ENCODE results near the gene UBA1. TPM values are rescaled to one million over a fixed set of nuclear protein-coding genes. Genes with fewer than 3 reads are reported as not detected.

The UBA1 gene
- total RNA-seq: 154 and 170 TPM in 2 replicates

DNA sequence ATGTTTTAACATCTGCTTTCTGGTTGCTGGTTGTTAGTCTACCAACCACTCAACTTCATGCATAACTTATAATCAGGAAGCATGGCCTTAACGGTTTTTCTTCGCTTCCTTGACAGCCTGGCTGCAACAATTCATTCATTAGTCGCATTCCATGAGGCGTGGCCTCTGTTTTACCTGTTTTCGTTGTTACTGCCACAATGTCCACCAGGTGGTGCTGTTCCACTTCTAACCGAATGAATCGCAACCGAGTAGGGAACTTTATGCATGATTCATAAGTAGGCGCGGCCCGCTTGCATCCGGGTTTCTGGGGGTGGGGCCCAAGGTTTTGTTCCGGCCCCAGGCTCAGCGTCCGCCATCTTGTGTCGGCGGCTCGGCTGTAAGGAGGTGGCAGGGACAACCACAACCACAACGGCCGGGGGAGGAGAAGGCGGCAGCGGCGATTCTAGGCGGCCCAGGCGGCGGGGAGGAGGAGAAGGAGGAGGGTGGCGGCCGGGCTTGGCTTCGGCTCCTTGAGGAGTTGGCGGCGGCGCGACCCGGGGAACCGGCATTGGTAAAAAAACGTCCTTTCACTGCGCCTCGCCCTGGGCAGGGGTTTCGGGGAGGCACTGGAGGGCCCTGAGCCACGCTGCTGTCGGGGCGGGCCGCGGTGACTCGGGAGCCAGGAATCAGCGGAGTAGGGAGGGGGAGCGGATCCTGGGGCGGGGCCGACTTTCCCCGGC is at the start of gene UBA1:
Gene UBA1, plus strand, starts transcription at position 355 of the 719 bp plus-strand sequence. CDS start 4,974 bp downstream, outside the sequence.

DNA sequence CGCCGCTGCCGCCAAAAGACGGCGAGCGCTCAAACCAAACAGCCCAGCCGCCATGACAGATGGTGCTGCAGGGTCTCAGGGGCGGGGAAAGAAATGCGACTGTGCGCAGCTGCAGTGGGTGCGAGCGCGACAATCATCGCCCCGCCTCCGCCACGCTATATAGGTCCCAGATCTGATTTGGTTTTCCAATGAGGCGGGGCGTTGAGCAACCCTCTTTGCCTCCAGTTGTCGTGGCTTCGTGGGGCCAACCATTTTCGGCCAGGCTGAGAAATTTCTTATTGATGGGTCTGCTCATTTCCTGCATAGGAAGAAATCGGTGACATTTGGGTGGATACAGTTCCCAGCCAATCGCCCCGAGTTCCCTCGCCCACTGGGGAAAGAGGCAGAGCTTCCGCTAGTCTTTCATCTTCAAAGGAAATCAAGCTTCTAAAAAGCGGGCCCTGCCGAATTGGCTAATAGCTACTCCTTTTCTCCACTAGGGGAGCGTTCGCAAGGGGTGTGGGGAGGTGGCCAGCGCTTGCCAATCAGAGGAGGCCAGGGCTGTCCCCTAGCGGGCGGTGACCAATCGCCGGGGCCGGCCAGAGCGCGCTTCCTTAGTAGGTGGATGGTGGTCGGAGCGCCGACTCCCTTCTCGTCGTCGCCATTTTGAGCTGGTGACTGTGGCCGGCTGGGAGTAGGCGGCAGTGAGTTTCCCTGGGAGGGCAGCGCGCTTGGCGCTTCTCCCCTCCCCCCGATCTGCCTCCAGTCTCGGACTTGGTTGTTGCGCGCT is 48.8 kb upstream of the UBA1 start, which contains the start of the genes NDUFB11 and RBM10:
Gene NDUFB11, minus strand, starts transcription at position 77 of the 769 bp plus-strand sequence. Its CDS starts 23 bp downstream, at position 54.
Gene RBM10, plus strand, starts transcription at position 596 of the 769 bp plus-strand sequence. CDS start 2,261 bp downstream, outside the sequence.

DNA sequence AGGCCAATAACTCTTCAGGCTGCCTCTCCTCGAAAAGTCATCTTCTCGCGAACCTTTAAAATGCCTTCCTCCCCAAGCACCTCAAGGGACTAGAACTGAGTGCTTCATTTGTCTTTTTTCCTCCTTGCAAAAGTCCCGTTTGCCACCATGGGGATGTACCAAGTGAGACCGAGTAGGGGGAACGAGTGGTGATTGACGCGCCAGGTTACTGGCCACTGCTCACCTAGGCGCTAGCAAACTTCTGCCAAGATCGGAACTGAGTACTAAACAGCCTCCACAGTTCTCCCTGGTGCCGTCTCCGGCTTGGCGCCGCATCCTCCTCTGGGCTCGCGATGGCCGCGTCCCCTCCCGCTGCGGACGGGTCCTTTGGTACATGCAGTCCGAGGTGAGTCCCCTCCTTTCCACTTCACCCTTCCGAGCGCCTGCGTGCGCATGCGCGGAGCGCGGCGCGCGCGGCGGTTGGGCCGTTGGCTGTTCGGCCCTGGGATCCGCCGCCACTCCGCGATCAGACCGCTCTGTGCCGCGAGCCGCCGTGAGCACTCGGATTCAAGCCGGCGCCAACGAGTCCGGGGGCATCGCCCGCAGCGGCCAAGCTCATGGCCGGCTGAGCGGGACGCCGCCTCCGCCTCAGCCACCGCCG is 24.8 kb downstream of the UBA1 start, which contains the start of gene CDK16:
Gene CDK16, plus strand, starts transcription at position 402 of the 640 bp plus-strand sequence. CDS start 4,877 bp downstream, outside the sequence.

DNA sequence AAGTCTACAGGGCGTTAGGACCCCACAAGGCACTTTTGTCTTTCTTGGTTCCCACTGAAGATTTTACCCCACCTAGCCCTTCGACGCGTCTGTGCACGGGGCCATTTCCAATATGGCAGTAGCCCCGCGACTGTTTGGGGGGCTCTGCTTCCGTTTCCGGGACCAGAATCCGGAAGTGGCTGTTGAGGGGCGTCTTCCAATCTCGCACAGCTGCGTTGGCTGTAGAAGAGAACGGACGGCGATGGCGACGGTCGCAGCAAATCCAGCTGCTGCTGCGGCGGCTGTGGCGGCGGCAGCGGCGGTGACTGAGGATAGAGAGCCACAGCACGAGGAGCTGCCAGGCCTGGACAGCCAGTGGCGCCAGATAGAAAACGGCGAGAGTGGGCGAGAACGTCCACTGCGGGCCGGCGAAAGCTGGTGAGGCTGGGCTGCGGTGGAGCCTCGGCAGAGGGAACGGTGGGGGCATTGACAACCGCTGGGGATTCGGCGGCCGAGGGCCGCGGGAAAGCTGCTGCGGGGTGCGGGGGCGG is 39.2 kb downstream of the UBA1 start, which contains the start of gene USP11:
Gene USP11, plus strand, starts transcription at position 207 of the 530 bp plus-strand sequence. Its CDS starts 35 bp downstream, at position 242.

Other genes with a start within 250 kb of the UBA1 start
- gene RGN, start 115.4 kb upstream of the UBA1 start, total RNA-seq: 0.31 TPM in 1 of 2 replicates, not detected in the other
- gene NDUFB11, start 49.1 kb upstream of the UBA1 start, total RNA-seq: 71.9 and 75.3 TPM in 2 replicates
- gene RBM10, start 48.6 kb upstream of the UBA1 start, total RNA-seq: 37.2 and 45.5 TPM in 2 replicates
- gene CDK16, start 24.9 kb downstream of the UBA1 start, total RNA-seq: 102 and 119 TPM in 2 replicates
- 10.6 and 15.3 TPM in 2 replicates for gene USP11, start 39.2 kb downstream of the UBA1 start, total RNA-seq
- gene ZNF157, start 176.7 kb downstream of the UBA1 start, total RNA-seq: 0.19 TPM in 1 of 2 replicates, not detected in the other

Measured in hair follicular keratinocyte (primary cell).